Activated CD4-positive, alpha-beta T cell treated with anti-CD3 and anti-CD28 coated beads, Interleukin-2, amount 50 U/mL, for 24 hours (primary cell): ENCODE measurements around the gene DIAPH2.

Experiments
- DNase-seq, 2 donors: peaks; one replicate each; pipeline ENCODE4 v3.0.0-alpha.2; 2020; ENCODE audit warnings: low read depth in 1 of 2, low spot score in 1 of 2

The DIAPH2 gene

DNA sequence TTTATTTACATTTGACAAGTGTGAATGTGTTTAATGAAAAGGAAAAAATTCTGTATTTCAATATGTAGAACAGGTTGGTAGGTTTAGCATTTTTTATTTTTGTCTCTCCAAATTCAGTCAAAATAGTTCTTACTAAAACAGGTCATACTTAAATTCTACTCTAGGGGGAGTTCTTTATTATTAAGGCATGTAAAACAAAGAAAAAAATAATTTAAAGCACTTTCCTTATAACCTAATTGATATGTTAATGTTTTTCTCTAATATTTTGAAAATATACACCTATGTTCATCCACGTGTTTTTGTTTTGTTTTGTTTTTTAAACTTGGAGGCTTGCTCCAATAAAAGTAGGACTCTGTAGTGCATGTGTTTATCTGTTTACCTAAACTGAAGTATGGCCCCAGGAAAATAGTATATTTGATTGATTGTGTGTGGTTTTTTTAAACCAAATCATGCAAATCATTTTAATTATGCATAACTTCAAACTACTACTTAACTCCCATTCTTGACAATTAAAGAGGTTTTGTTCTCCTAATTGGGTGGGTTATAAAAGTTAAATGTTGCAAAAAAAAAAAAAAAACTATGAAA, 761.7 kb downstream of the DIAPH2 start:
- no peak for DNase-seq

DNA sequence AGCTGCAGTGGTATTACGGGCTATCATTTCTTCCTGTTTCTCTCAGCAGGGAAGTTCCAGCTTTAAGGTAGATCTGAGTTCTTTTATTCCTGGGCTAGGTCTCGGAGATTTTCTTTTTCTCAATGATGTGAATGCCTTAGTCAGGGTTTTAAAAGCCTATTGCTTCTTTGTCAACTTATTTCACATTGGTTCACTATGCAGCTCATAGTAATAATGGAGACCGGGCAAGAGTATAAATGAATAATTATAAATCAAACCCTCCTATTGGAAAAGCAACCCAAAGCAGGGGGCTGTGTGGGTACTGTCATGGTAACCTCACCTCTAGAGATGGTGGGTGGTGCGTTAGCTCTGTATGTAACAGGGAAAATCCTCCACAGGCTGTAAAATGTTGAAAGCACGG, 762.7 kb downstream of the DIAPH2 start:
- DNase-seq, result no peak

DNA sequence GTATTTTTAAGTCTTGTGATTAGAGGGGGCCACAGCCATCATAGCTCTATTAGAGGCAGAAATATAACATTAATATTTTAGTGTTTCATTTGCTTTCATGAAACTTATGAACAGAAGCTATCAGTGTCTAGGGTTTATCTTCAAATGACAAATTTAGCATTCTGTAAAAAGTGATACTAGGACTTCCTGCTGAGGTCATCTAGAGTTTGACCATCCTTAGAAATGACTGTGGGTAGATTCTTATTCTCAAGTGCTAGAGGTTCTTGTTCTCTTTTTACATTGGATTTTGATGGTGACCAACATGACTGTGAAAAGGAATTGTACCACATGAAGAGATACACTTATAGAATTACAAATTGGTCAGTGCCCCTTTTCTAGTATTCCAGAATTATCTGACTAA, 767.6 kb downstream of the DIAPH2 start:
- DNase-seq, result no peak

DNA sequence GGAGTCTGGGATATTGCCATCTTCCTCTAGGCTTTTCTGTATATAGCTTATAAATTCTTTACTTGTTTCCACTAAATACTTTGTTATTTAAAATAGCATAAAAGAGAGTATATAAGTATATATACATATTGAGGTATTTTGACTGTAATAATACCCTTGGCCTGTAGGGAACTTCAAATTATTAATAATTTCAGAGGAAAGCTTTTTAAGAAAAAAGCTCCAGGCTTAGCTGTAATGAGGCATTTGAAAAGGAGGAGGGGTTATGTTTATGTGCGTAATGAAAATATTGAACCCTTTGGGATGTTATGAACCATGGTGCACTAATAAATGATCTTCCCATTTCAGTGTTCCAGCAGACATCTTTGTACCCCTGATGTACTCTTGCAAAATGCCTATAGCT, 777.1 kb downstream of the DIAPH2 start:
- no peak for DNase-seq

DNA sequence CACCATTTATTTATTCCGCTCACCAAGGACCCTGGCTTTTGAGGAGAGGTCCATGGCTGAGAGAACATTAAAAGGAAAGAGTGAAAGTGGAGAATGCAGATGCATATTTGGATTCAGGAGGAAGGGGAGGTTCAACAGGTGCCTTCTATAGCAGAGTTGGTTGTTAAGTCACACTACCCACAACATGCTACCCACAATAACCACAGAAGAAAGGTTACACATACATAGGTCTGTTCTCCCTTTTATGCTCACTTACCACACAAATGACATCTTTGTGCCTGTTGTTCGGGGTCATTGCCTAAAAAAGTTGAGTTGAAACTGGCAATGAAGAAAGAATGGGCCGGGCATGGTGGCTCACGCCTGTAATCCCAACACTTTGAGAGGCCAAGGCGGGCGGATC, 786.4 kb downstream of the DIAPH2 start:
- no peak for DNase-seq

DNA sequence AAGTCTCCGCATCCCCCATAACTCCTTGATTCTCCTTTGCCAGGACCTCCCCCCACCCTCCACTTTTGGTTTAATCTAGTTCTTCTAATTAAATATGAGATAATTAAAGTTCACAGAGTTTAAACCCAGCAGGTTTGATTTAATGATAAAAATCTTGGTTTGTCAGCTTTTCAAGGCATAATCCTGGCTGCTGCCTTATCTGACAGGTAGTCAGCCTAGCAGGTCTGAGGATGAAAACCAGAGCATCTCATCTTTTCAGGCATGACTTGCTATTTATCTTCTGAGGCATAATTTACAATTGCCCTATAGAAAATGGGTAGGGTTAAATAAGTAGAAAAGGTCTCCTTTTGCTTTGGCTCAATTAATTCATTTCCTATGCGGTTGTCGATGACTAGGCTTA, 790.3 kb downstream of the DIAPH2 start:
- DNase-seq, result no peak

DNA sequence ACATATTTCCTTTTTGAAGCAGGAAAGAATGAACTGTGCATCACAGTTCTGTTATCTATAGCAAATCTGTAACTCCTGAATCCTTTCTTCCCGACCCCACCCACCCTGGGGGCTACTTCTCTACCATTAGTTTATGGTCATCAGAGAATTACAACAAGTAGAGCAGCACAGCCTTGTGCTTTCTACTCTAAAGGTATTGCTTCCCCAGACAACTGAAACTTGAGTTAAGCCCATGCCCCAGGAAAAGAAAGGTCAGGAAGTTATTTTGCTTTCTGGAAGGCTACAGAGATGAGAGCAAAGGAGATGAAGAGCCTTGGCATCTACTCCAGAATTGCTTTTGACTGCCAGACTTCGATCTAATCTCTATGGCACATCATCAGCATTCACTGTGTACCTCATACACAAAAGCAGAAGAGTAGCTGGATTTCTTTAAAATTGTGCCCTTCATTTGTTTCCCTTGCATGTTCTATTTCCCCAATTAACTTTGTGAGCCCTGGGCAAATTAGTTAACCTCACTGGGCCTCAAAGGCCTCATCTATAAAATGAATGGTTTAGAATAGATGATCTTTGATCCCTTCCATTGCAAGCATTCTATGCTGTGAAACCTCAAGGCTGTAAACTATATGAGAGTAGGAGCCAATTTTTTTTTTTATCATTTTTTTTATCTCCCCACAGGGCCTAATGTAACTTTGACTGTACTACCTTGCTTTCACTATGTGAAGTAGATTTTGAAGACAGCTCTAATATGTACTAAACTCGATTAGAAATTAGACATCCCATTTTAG, 794.7 kb downstream of the DIAPH2 start:
- DNase-seq, result no peak

DNA sequence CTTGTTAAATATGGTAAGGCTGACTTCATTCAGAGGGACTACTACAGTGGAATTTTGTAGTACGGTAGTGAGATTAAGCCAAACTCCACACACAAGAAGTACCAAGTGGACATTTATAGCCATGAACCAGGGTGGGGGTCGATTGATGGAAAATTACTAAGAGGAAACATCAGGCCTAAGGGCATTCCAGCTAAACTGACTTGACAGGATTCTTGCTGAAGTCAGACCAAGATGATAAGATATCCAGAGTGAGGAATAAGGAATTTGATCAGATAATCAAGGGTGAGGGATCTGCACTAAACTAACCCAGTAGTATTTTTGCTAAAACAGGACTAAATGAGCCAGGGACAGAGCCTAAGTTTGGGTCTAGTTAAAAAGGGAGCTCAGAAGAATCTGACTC, 796.6 kb downstream of the DIAPH2 start:
- DNase-seq, result no peak

DNA sequence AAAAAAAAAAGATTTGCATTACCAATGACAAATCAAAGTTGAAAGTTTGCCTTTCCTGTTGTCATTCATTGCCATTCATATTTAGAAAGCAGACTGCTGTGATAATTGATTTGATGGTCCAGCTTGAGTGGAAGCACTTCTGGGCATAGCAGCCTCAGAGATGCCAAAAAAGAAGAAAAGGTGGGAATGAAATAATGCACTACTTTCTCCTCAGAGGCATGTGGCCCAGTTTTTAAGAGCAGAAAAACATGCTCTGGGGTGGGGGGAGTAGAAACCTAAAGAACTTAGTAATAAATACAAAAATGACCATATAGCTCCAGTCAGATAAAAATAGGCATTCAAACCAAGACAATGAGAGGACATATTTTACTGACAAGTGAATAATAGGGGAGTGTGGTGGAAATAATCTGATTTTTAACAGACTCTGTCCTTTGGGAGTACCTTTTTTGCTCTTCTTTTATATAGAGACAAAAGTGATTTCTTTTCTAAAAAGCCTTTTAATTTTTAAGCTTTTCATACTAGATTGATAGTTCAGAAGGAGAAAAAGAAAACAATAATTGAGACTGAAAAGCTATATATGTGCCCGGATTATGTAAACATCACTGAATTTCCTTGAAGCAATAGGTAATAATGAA, 798.1 kb downstream of the DIAPH2 start:
- no peak for DNase-seq

DNA sequence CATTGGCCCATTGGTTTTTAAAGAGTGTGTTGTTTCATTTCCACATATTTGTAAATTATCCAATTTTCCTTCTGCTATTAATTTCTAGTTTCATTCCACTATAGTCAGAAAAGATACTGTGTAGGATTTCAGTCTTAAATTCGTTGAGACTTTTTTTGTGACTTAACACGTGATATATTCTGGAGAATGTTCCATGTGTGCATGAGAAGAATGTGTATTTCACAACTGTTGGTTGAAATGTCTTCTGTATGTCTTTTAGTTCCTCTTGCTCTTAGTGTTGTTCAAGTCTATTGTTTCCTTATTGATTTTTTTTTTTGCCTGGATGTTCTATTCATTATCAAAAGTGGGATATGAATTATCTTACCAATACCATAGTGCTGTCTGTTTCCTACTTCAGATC, 806.0 kb downstream of the DIAPH2 start:
- no peak for DNase-seq

DNA sequence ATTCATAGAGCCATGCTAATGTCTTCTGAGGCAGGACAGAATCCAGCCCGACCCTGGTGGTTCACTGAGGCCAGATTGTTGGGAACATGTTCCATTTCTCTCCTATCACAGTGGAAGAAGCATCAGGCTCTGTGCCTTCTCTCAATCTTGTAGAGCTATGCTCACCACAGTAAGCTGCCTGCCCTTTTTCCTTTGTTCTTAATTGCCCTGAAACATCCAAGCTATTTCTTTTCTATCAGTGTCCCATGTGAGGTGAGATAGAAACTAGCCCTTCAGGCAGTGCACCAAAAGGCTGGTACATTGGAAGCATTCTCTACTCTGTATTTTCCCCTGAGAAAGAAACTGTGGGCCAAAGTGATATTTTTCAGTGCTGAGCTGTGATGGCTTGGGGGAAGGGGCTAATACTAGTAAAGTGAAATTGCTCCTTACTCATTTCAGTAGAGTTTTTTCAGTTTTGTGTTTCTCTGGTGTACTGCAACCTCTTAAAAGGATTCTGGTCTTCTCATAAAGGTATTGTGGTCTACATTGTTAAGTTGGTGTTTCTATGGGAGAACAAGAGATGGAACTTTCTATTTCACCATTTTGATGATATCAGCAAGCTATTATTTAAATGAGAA, 810.2 kb downstream of the DIAPH2 start:
- no peak for DNase-seq

DNA sequence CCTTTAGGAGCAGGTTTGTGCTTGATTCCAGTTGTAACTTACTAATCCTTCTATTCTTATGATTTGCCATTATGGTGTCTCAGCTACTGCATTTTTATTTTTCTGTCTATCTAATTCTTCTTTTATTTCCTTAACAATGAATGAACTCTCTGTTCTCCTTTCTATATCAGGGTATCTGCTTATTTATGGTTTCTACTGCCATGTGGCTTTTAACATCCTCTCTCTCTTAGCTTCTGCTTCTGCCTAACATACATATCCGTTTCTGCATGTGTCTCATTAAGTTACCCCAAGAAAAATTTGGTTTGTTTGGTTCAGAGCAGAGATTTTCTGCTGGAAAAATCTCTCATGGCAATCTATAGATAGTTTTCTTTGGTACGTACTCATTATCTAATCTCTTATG, 813.5 kb downstream of the DIAPH2 start:
- no peak for DNase-seq

DNA sequence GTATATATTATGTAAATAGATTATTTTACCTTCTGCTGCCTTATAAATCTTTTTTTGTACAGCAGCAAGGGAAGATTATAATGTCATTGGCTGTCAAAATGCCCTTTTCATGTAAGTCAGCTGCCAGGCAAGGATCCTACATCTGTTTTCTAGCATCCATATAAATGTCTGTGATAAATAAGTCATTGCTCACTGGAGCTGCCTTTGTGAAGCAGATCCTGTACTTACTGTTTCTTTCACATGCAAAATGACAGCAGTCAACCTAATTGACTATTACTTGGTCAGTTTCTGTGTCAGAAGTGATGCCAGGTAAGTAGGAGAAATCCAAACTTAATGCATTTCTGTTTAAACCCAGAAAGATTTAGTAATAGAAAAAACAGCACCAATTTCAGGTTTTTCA, 819.8 kb downstream of the DIAPH2 start:
- DNase-seq, result no peak

DNA sequence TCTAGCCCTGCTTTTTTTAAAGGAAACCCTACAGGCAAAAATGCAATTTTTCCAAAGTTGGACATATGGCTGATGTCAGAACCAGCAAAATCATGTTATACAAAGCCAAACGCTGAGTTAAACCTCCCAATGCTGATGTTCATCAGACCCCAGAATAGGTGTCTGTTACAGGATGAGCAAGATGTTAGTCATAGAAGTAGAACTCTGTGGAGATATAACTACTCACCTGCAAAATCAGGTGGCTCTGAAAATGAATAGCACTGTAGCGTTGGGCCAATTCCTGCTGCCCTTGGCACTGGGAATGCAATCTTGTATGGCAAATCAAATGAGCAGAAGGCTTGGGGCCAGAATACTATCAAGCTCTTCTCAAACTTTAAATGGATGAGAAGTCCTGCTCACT, 833.1 kb downstream of the DIAPH2 start:
- DNase-seq, result no peak

DNA sequence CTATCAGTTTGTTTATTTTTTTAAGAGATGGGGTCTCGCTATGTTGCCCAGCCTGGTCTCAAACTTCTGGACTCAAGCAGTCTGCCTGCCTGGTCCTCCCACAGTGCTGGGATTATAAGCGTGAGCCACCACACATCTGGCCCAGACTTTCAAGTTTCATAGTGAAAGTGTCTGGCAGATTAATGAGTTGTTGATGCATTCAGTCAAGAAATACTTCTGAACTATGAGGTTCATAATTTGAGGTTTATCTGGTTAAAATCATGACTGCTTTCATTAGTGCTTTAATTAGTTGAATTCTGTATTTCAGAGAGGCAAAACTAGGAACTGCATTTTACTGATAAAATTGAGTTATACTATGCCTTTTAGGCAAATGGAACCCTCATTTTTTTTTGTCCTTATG, 837.7 kb downstream of the DIAPH2 start:
- DNase-seq, result no peak

DNA sequence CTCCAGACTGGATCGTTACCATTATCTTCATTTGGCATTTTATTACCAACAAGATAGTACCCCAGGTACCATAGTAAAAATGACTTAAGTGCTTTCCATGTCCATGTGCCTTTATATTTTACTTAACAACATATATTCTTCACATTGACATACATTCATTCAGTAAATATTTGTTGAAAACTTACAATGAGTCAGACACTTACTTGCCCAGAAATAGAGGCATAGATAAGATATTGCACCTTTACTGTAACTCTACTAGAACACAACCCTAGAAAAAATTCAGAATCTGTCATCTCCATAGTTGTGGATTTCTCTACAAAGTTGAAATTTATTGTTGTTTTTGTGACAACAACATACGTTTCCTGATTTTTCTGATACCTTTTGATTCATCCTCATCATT, 839.7 kb downstream of the DIAPH2 start:
- no peak for DNase-seq

DNA sequence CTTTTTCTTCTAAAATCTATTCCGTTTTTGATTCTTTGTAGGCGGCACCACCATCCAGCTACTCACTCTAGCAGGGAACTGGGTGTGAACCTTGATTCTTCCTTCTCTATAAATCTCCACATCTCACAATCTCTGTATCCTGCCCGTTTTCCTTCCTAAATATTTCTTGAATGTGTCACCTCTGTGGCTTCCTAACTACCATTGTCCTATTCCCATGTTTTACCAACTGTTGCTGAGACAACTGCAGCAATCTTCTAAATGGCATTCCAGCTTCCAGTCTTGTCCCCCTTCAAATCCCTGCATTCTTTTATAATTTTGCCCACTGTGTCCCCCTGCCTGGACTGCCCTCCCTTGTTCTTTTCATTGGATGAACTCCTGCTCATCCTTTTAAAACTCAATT, 840.4 kb downstream of the DIAPH2 start:
- no peak for DNase-seq

DNA sequence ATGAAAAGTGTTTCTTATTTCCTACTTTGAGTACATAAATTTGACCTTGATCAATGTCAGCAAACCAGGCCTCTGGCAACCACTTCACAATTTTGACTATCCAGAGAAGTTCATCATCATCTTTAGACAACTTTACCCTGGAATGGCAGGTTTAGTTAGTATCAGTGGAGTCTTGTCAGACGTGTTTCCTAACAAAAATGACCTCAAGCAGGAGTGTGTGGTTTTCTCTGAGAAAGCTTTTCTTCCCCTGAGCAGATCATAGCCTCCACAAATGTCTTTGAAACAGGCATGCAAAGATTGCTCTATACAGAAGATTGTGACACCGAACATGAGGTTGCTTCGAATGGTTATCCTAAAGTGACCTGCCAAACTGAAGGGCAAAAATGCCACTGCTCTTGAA, 841.3 kb downstream of the DIAPH2 start:
- no peak for DNase-seq

DNA sequence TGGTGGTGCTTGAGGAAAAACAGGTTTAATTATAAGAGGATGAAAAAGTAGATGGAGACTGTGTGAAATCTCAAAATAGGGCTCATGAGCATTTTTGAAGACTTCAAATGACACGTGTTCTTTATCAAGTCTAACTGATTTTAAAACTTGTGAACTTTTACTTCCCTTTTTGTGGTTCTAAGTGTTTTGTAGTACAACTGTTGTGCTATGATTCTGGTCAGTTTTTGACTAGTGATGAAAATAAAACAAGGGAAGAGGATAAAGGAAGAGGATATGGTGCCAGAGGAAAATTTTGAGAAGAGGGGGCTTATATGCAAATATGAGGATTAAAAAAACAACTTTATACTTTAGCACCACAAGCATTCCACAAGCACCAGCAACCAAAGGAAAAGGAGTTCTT, 843.1 kb downstream of the DIAPH2 start:
- no peak for DNase-seq

DNA sequence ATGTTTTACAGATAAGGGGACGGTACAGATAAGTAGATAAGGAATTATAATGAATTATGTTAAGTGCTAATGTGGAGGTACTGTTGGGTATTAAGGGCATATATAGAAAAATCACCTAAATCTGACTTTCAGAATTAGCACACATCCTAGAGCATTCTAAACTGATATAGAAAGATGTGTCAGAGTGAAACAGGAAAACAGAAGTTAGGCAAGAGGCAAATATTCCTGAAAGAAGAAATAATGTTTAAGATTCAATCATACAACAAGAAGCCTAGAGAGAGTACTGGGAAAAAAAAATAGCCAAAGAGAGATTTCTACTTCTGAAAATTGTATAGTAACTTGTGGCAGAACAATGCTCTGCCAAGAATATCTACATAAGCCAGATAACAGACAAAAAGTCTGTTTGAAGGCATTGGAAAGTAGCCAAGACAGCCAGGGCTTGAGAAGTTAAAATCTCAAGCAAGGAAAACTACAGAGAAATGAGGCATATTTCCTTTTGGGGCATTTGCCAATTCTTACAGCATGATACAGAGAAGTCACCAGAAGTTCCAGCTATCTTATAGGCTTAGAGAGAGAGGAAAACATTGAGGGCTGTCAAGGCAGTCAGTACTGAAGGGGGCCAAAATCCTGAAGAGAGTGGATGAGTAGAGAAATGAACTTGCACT, 845.0 kb downstream of the DIAPH2 start:
- no peak for DNase-seq

DNA sequence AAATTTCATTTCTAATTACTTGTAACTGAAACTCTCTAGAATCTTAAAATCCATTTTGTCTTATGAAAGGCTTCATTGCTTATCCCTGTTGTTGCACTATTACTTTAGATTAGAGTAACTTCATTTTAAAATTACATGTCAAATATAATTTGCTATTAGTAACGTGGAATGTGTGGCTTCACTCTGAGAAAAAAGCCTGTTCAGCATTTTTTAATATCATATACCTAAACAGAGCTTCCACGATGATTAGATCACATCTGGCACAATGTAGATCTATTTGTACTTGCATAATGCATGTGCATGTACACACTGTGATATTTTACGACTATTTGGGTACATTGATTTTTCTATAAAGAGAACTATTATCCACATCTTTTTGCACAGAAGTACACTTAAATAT, 847.2 kb downstream of the DIAPH2 start:
- no peak for DNase-seq

DNA sequence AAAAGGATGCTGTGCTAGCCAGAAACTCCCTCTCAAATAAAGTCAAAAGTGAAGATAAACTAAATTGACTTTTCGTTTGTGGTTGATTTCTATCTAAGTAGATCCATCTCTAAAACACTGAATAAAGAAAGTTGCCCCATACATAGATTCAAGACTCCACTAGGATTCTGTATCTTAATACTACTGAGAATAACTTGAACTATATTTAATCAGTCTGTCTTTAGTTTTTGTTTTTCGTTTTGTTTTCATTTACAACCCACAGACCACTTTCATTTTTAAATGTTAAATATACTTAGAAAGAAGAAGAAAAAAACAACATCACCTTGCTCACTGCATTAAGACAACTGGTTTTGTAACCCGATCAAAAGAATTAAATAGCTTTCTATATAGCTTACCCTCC, 854.1 kb downstream of the DIAPH2 start:
- no peak for DNase-seq
